H1 (cell line): Measurements from ENCODE around the gene RGS6. TPM values are rescaled to one million over a fixed set of nuclear protein-coding genes. Genes with fewer than 3 reads are reported as not detected.

Experiments
- CTCF ChIA-PET: fragments of 300-600 bp; sonication (Branson Sonifier 250); formaldehyde crosslinking; loops from one replicate; lab custom pipeline; 2021; ENCODE audit not compliant: partially characterized antibody; lab: Charles Lee
- POLR2A ChIA-PET: fragments of 300-600 bp; sonication (Branson Sonifier 250); formaldehyde crosslinking; loops from one replicate; lab custom pipeline; 2021; ENCODE audit warnings: inconsistent platforms; ENCODE audit not compliant: partially characterized antibody; lab: Charles Lee
- DNase-seq, 2 experiments: peaks; one replicate each; pipeline versions ENCODE4 v3.0.0 to v3.0.0-alpha.2; 2010 to 2022; ENCODE audit warnings: low spot score in 2 of 2, low read depth in 1 of 2, mixed read lengths in 1 of 2
- FAIRE-seq: peaks from 2 replicates; lab custom pipeline; 2011; peaks lifted over from hg19 to GRCh38; lab: Jason Lieb, UNC
- H2AFZ ChIP-seq: 2 replicates; pipeline ENCODE4 v1.8.1; 2012; ENCODE audit warnings: low read length, inconsistent platforms
- H2AK5ac ChIP-seq: 2 replicates; pipeline ENCODE4 v1.6.1; 2013; ENCODE audit warnings: low read depth, low read length
- H2BK120ac ChIP-seq: replicated peaks from 2 replicates; pipeline ENCODE3; 2013; ENCODE audit warnings: low read depth, low read length, inconsistent platforms
- H2BK12ac ChIP-seq: 2 replicates; pipeline ENCODE4 v1.6.1; 2013; ENCODE audit warnings: low read depth, low read length
- H2BK15ac ChIP-seq: 2 replicates; pipeline ENCODE4 v1.6.1; 2013; ENCODE audit warnings: low read length
- H2BK20ac ChIP-seq: 2 replicates; pipeline ENCODE4 v1.6.1; 2013; ENCODE audit warnings: low read length
- H2BK5ac ChIP-seq: 2 replicates; pipeline ENCODE4 v1.6.1; 2013; ENCODE audit warnings: low read depth, low read length
- H3K14ac ChIP-seq: 2 replicates; pipeline ENCODE4 v1.6.1; 2013; ENCODE audit warnings: inconsistent platforms; ENCODE audit not compliant: insufficient read length
- H3K18ac ChIP-seq: 2 replicates; pipeline ENCODE4 v1.6.1; 2013; ENCODE audit warnings: low read length; ENCODE audit errors: extremely low read depth
- H3K23ac ChIP-seq: 2 replicates; pipeline ENCODE4 v1.6.1; 2013; ENCODE audit warnings: inconsistent platforms; ENCODE audit not compliant: insufficient read length
- H3K23me2 ChIP-seq: 2 replicates; pipeline ENCODE4 v1.6.1; 2013; ENCODE audit warnings: low read depth, low read length
- H3K27ac ChIP-seq: 2 replicates; pipeline ENCODE4 v1.6.1; 2011; ENCODE audit warnings: low read depth, low read length, inconsistent platforms
- H3K27me3 ChIP-seq, 4 experiments: replicated peaks in 1 of 4; 1 replicate in 1 of 4; 2 replicates in 3 of 4; pipeline versions ENCODE4 v1.6.1 to v1.8.1; 2011 to 2013; ENCODE audit warnings: low read length in 3 of 4, mild to moderate bottlenecking in 3 of 4, inconsistent platforms in 2 of 4, mixed read lengths in 2 of 4, moderate library complexity in 1 of 4; ENCODE audit not compliant: control insufficient read depth in 3 of 4, insufficient read depth in 3 of 4; ENCODE audit errors: extremely low read depth in 1 of 4
- H3K36me3 ChIP-seq, 4 experiments: 2 replicates each; pipeline versions ENCODE4 v1.6.1 to v1.8.1; 2011 to 2013; ENCODE audit warnings: mild to moderate bottlenecking in 4 of 4, low read length in 3 of 4, moderate library complexity in 2 of 4, control low read depth in 1 of 4, inconsistent platforms in 1 of 4; ENCODE audit not compliant: insufficient read depth in 4 of 4, control insufficient read depth in 2 of 4
- H3K4ac ChIP-seq: replicated peaks from 2 replicates; pipeline ENCODE3; 2013; ENCODE audit warnings: low read length, low read depth, mixed read lengths, inconsistent platforms; ENCODE audit not compliant: insufficient read length
- H3K4me1 ChIP-seq, 4 experiments: replicated peaks in 1 of 4; 1 replicate in 1 of 4; 2 replicates in 3 of 4; pipeline versions ENCODE4 v1.6.1 to v1.8.1; 2011 to 2013; ENCODE audit warnings: low read length in 3 of 4, inconsistent platforms in 2 of 4, mixed read lengths in 1 of 4; ENCODE audit not compliant: insufficient read depth in 4 of 4, control insufficient read depth in 3 of 4
- H3K4me2 ChIP-seq, 2 experiments: 2 replicates each; pipeline versions ENCODE4 v1.6.1 to v1.8.1; 2011 to 2013; ENCODE audit warnings: low read depth in 2 of 2, low read length in 2 of 2, control low read depth in 1 of 2, inconsistent platforms in 1 of 2, mild to moderate bottlenecking in 1 of 2; ENCODE audit not compliant: insufficient read depth in 1 of 2
- H3K4me3 ChIP-seq, 4 experiments: fragments of 200-600, 300-600 bp in 1 of 4; sonication (generic), shearing (Covaris generic), sonication (Bioruptor Twin) in 1 of 4; 2 replicates each; pipeline versions ENCODE4 v1.5.1 to v1.8.1; 2011 to 2016; ENCODE audit warnings: low read length in 4 of 4, low read depth in 3 of 4, control low read depth in 2 of 4, inconsistent platforms in 2 of 4, mild to moderate bottlenecking in 2 of 4, mixed read lengths in 1 of 4, moderate library complexity in 1 of 4; ENCODE audit not compliant: insufficient read depth in 2 of 4; ENCODE audit errors: extremely low read depth in 1 of 4
- H3K56ac ChIP-seq: replicated peaks from 2 replicates; pipeline ENCODE3; 2013; ENCODE audit warnings: low read depth, mild to moderate bottlenecking, mixed read lengths, low read length, inconsistent platforms; ENCODE audit not compliant: insufficient read length
- H3K79me1 ChIP-seq: 2 replicates; pipeline ENCODE4 v1.6.1; 2013; ENCODE audit warnings: low read depth, low read length, control low read depth
- H3K79me2 ChIP-seq, 2 experiments: 2 replicates each; pipeline versions ENCODE4 v1.6.1 to v1.8.1; 2012 to 2013; ENCODE audit warnings: low read length in 2 of 2, mild to moderate bottlenecking in 2 of 2, inconsistent platforms in 1 of 2; ENCODE audit not compliant: insufficient read depth in 2 of 2, control insufficient read depth in 1 of 2
- H3K9ac ChIP-seq, 4 experiments: replicated peaks in 1 of 4; 1 replicate in 1 of 4; 2 replicates in 3 of 4; pipeline versions ENCODE4 v1.6.1 to v1.8.1; 2011 to 2013; ENCODE audit warnings: low read depth in 3 of 4, low read length in 3 of 4, control low read depth in 2 of 4, mild to moderate bottlenecking in 2 of 4, moderate library complexity in 2 of 4, inconsistent platforms in 1 of 4; ENCODE audit errors: extremely low read depth in 1 of 4
- H3K9me3 ChIP-seq, 2 experiments: 2 replicates each; pipeline versions ENCODE4 v1.6.1 to v1.8.1; 2012 to 2013; ENCODE audit warnings: mild to moderate bottlenecking in 2 of 2, moderate library complexity in 2 of 2, control low read depth in 1 of 2, inconsistent platforms in 1 of 2, low read depth in 1 of 2, low read length in 1 of 2, mixed read lengths in 1 of 2; ENCODE audit not compliant: insufficient read depth in 2 of 2
- H4K20me1 ChIP-seq, 2 experiments: replicated peaks in 1 of 2; 2 replicates each; pipeline versions ENCODE3 to v1.8.1; 2011 to 2013; ENCODE audit warnings: inconsistent platforms in 2 of 2, low read length in 2 of 2, mild to moderate bottlenecking in 1 of 2; ENCODE audit not compliant: insufficient read depth in 2 of 2, control insufficient read depth in 1 of 2
- H4K5ac ChIP-seq: 2 replicates; pipeline ENCODE4 v1.6.1; 2013; ENCODE audit warnings: low read length, low read depth, mixed read lengths, inconsistent platforms; ENCODE audit not compliant: insufficient read length
- H4K8ac ChIP-seq: 2 replicates; pipeline ENCODE4 v1.8.0; 2013; ENCODE audit warnings: mild to moderate bottlenecking, moderate library complexity, low read length, inconsistent platforms; ENCODE audit not compliant: insufficient read depth; ENCODE audit errors: extremely low read depth
- H4K91ac ChIP-seq: replicated peaks from 2 replicates; pipeline ENCODE3; 2013; ENCODE audit warnings: low read length, mixed read lengths, inconsistent platforms; ENCODE audit not compliant: insufficient read length
- BRCA1 ChIP-seq: IDR thresholded peaks from 2 replicates; pipeline ENCODE4 v1.6.1; 2012; ENCODE audit warnings: low read depth, low read length, improper control_type of control experiment
- CBX8 ChIP-seq: fragments of 300-800, 300-1000 bp; sonication (generic); IDR thresholded peaks from 2 replicates; pipeline ENCODE4 v1.7.1; 2016; ENCODE audit warnings: low read depth, low read length, borderline replicate concordance
- CREB1 ChIP-seq: IDR thresholded peaks from 2 replicates; pipeline ENCODE4 v1.6.1; 2012; ENCODE audit warnings: inconsistent platforms
- JUND ChIP-seq: IDR thresholded peaks from 2 replicates; pipeline ENCODE4 v1.6.1; 2011; ENCODE audit warnings: mild to moderate bottlenecking, improper control_type of control experiment, low read length
- KDM1A ChIP-seq: fragments of 200-600, 300-600 bp; sonication (generic); IDR thresholded peaks from 2 replicates; pipeline ENCODE4 v1.7.1; 2016; ENCODE audit warnings: mild to moderate bottlenecking, low read length, borderline replicate concordance
- NRF1 ChIP-seq: IDR thresholded peaks from 2 replicates; pipeline ENCODE4 v1.6.1; 2011; ENCODE audit warnings: mild to moderate bottlenecking, low read depth, low read length, improper control_type of control experiment
- POLR2AphosphoS5 ChIP-seq: IDR thresholded peaks from 2 replicates; pipeline ENCODE4 v1.6.1; 2011; ENCODE audit warnings: low read depth, low read length
- RAD21 ChIP-seq, 2 experiments: IDR thresholded peaks in 1 of 2; conservative IDR thresholded peaks in 1 of 2; 2 replicates each; pipeline ENCODE4 v1.6.1; 2011; ENCODE audit warnings: low read depth in 2 of 2, low read length in 2 of 2, improper control_type of control experiment in 1 of 2, inconsistent platforms in 1 of 2, mild to moderate bottlenecking in 1 of 2, moderate library complexity in 1 of 2
- RBBP5 ChIP-seq: IDR thresholded peaks from 2 replicates; pipeline ENCODE4 v1.7.1; 2012; ENCODE audit warnings: low read depth, mild to moderate bottlenecking, inconsistent platforms, low read length, moderate library complexity, borderline replicate concordance
- SAP30 ChIP-seq: fragments of 300-600 bp; sonication (generic); IDR thresholded peaks from 2 replicates; pipeline ENCODE4 v1.7.1; 2012; ENCODE audit warnings: low read length, moderate library complexity, mild to moderate bottlenecking, inconsistent platforms; ENCODE audit not compliant: insufficient read depth, insufficient replicate concordance
- WGBS, 2 experiments: shearing (Covaris generic) in 1 of 2; methylation state at CpG; one replicate each; pipeline versions ENCODE4 v1.1.6 to v1.1.7; 2013 to 2015; ENCODE audit warnings: low lambda C conversion rate in 2 of 2, mixed read lengths in 2 of 2, inconsistent platforms in 1 of 2, low coverage in 1 of 2, missing lambda C conversion rate in 1 of 2; ENCODE audit not compliant: insufficient replicate concordance in 2 of 2, insufficient coverage in 1 of 2, insufficient read length in 1 of 2; ENCODE audit errors: extremely low coverage in 1 of 2, missing lambda C conversion rate in 1 of 2; 5-methylcytosine and 5-hydroxymethylcytosine counted together
- polyA plus RNA-seq, 7 experiments: library from polyadenylated mRNA; depleted of rRNA in 3 of 7; stranded (reverse) in 5 of 7; unstranded in 2 of 7; fragments of >200 nt in 5 of 7; fragments of 200-250 nt in 2 of 7; gene quantifications; 1 replicate in 5 of 7; 2 replicates in 1 of 7; 4 replicates in 1 of 7; pipeline versions ENCODE4 v1.2.1 to v1.2.3, GENCODE V29; 2011 to 2013; ENCODE audit warnings: missing spikeins in 2 of 7, mixed read lengths in 2 of 7
- total RNA-seq: library from RNA; stranded (reverse); fragmentation: NEBNext Ultra II Directional; extraction: Animal tissue kit (Norgen Biotek cat#: 25700); gene quantifications from 2 replicates; pipeline ENCODE4 v1.2.1, GENCODE V29; 2021
- TF ChIP-seq, protein P1 (sequence below): IDR thresholded peaks from 2 replicates; pipeline ENCODE4 v1.6.1; 2012; ENCODE audit warnings: inconsistent platforms

The RGS6 gene
- total and polyA plus RNA-seq, 2 of the 8 experiments (the other 6 are each of a cell fraction or from before 2014, with no cell fraction given): 0.26 to 1.1 TPM

- Histone ChIP-seq H2AFZ (no peak overlapping the region), H3K4me2 (no peak overlapping the region), H3K4me1 (no peaks in the 10 kb centered on the region), H2BK15ac (no peak overlapping the region), H3K56ac (no peak overlapping the region), H4K91ac (no peak overlapping the region), H2BK120ac (no peak overlapping the region), H3K36me3 (no peaks in the 10 kb centered on the region), H4K5ac (no peak overlapping the region), H3K27ac (no peak overlapping the region), H2AK5ac (no peak overlapping the region), H4K8ac (no peak overlapping the region), H3K4ac (no peak overlapping the region), H3K23me2 (0 out of 2 replicates have a peak, but pooled peaks cover 2% of the 10 kb centered on the region), H2BK5ac (no peak overlapping the region), H3K23ac (no peak overlapping the region), H3K79me1 (no peaks in the 10 kb centered on the region), H3K9me3 (no peaks in the 10 kb centered on the region), H3K27me3 (no peaks in the 10 kb centered on the region; a peak in 1 of 7 replicates), H3K9ac (no peak overlapping the region), H3K14ac (no peak overlapping the region), H3K18ac (no peak overlapping the region), H3K4me3 (no peak overlapping the region), H2BK20ac (no peak overlapping the region), H3K79me2 (no peaks in the 10 kb centered on the region), H2BK12ac (no peak overlapping the region), H4K20me1 (no peaks in the 10 kb centered on the region)
- WGBS, 2 experiments: 86% methylated on average over 5 of the region's 5 CpGs; no CpG with 5 or more reads in 1 of the 2 experiments
- no peak for DNase-seq
- no peak for FAIRE-seq
- ChIA-PET POLR2A (interaction anchor here (0.8 kb wide), 1 partner anchor 16 kb away, joined by 3 read pairs; no protein-coding TSS in a partner anchor), CTCF (interaction anchor here (1.0 to 5.6 kb wide), 5 partner anchors 9 to 424 kb away, joined by 3 to 57 read pairs (median 5); no protein-coding TSS in a partner anchor)
- TF ChIP-seq BRCA1: no peak
- TF ChIP-seq NRF1: no peak
- no peak for TF ChIP-seq JUND
- TF ChIP-seq POLR2AphosphoS5: no peak
- no peak for TF ChIP-seq KDM1A
- no peak for TF ChIP-seq RAD21 (IDR thresholded peaks at IDR 0.05 in 1 of 2, conservative IDR thresholded peaks at IDR 0.05 in 1 of 2; ENCODE audit: low read depth in 2 of 2, low read length in 2 of 2)
- TF ChIP-seq CBX8: no peak
- no peak for TF ChIP-seq RBBP5
- TF ChIP-seq, protein P1, sequence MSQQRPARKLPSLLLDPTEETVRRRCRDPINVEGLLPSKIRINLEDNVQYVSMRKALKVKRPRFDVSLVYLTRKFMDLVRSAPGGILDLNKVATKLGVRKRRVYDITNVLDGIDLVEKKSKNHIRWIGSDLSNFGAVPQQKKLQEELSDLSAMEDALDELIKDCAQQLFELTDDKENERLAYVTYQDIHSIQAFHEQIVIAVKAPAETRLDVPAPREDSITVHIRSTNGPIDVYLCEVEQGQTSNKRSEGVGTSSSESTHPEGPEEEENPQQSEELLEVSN: no peak
- TF ChIP-seq SAP30: no peak
- no peak for TF ChIP-seq CREB1
Observed at GRCh38 chr14:72523424-72524294, 591.4 kb downstream of the RGS6 start.
